PC-3 (cell line): ENCODE data around the gene MRPL47. TPM values are rescaled to one million over a fixed set of nuclear protein-coding genes. Genes with fewer than 3 reads are reported as not detected.

Source experiments
- ATAC-seq: fragments of 200-7000 bp; cut with Tn5 transposase; 2 replicates; pipeline ENCODE4 v1.9.1; 2020; ENCODE audit warnings: mild to moderate bottlenecking, moderate library complexity
- Bru-seq: library from RNA; stranded (reverse); fragments of 400-500 nt; gene quantifications from one replicate; lab custom pipeline; 2021; lab: Mats Ljungman, UMichigan
- BruChase-seq, 2 experiments: library from RNA; stranded (reverse); fragments of 400-500 nt; gene quantifications; one replicate each; lab custom pipeline; 2021; lab: Mats Ljungman, UMichigan
- BruUV-seq: library from RNA; stranded (reverse); fragments of 400-500 nt; replicated peaks from 2 replicates; lab custom pipeline; 2021; lab: Mats Ljungman, UMichigan
- CTCF ChIA-PET: fragments of 300-600 bp; sonication (Branson Sonifier 250); formaldehyde crosslinking; loops from one replicate; lab custom pipeline; 2022; ENCODE audit warnings: antibody characterized with exemption; lab: Charles Lee
- POLR2A ChIA-PET: fragments of 300-600 bp; sonication (Branson Sonifier 250); formaldehyde crosslinking; loops from one replicate; lab custom pipeline; 2022; ENCODE audit warnings: antibody characterized with exemption; ENCODE audit not compliant: unreplicated experiment; lab: Charles Lee
- DNase-seq: peaks from one replicate; pipeline ENCODE4 v3.0.0-alpha.2; 2015
- H2AFZ ChIP-seq: fragments of 300-600 bp; sonication (generic); 2 replicates; pipeline ENCODE4 v1.6.0; 2016; ENCODE audit warnings: antibody characterized with exemption, low read length
- H3F3A ChIP-seq: fragments of 300-600 bp; sonication (generic); one replicate; pipeline ENCODE4 v1.6.0; 2017; ENCODE audit warnings: antibody characterized with exemption, low read length, control low read depth, mild to moderate bottlenecking; ENCODE audit not compliant: unreplicated experiment
- H3K27ac ChIP-seq: fragments of 300-600 bp; sonication (generic); 2 replicates; pipeline ENCODE4 v1.5.1; 2016; ENCODE audit warnings: mild to moderate bottlenecking, low read length
- H3K27me3 ChIP-seq: fragments of 300-600 bp; sonication (generic); 2 replicates; pipeline ENCODE4 v1.6.1; 2016; ENCODE audit warnings: low read length, mixed read lengths
- H3K36me3 ChIP-seq: fragments of 300-600 bp; sonication (generic); 2 replicates; pipeline ENCODE4 v1.6.1; 2016; ENCODE audit warnings: low read depth, mixed run types, low read length, mixed read lengths
- H3K4me1 ChIP-seq: fragments of 300-600 bp; sonication (generic); 2 replicates; pipeline ENCODE4 v1.5.1; 2016; ENCODE audit warnings: low read length; ENCODE audit not compliant: insufficient read depth
- H3K4me2 ChIP-seq: fragments of 300-600 bp; sonication (generic); 2 replicates; pipeline ENCODE4 v1.6.0; 2016; ENCODE audit warnings: low read length
- H3K4me3 ChIP-seq: fragments of 300-600 bp; sonication (generic); 2 replicates; pipeline ENCODE4 v1.5.1; 2016; ENCODE audit warnings: mild to moderate bottlenecking, low read length, mixed read lengths
- H3K79me2 ChIP-seq: fragments of 300-600 bp; sonication (generic); 2 replicates; pipeline ENCODE4 v1.6.1; 2017; ENCODE audit warnings: low read length, mixed read lengths
- H3K9ac ChIP-seq: fragments of 300-600 bp; sonication (generic); 2 replicates; pipeline ENCODE4 v1.6.0; 2016; ENCODE audit warnings: mild to moderate bottlenecking, low read length
- H3K9me2 ChIP-seq: fragments of 300-600 bp; sonication (generic); replicated peaks from 2 replicates; pipeline ENCODE4 v1.6.1; 2016; ENCODE audit warnings: mixed run types, low read length, mixed read lengths
- H3K9me3 ChIP-seq: fragments of 300-600 bp; sonication (generic); 2 replicates; pipeline ENCODE4 v1.6.1; 2016; ENCODE audit warnings: low read length, mixed read lengths
- H4K20me1 ChIP-seq: fragments of 300-600 bp; sonication (generic); 2 replicates; pipeline ENCODE4 v1.6.1; 2016; ENCODE audit warnings: low read length, mixed read lengths
- EZH2 ChIP-seq: fragments of 300-600 bp; sonication (generic); IDR thresholded peaks from one replicate; pipeline ENCODE4 v1.6.1; 2017; ENCODE audit warnings: antibody characterized with exemption, mild to moderate bottlenecking, low read length; ENCODE audit not compliant: unreplicated experiment
- EZH2phosphoT487 ChIP-seq: fragments of 300-600 bp; sonication (generic); IDR thresholded peaks from 2 replicates; pipeline ENCODE4 v1.6.1; 2018; ENCODE audit warnings: mild to moderate bottlenecking, antibody characterized with exemption, low read length, borderline replicate concordance
- intact Hi-C: fragments of 100-400 bp; cut with micrococcal nuclease; formaldehyde crosslinking; loops from 2 replicates; pipeline ENCODE4 v1.9.0; 2023
- long read RNA-seq: library from polyadenylated mRNA; unstranded; transcript quantifications from one replicate; pipeline ENCODE4 v2.0.0, GENCODE V29; 2021; ENCODE audit not compliant: unreplicated experiment
- total RNA-seq: library from RNA; depleted of rRNA; stranded (reverse); fragments of >200 nt; gene quantifications from 2 replicates; pipeline ENCODE4 v1.2.3, GENCODE V29; 2014; rRNA removed
- TF ChIP-seq, protein P1 (sequence below): fragments of 300-600 bp; sonication (generic); conservative IDR thresholded peaks from 2 replicates; pipeline ENCODE4 v1.5.1; 2017; ENCODE audit warnings: antibody characterized with exemption, low read depth, mild to moderate bottlenecking, low read length

The MRPL47 gene
- total RNA-seq: 68.0 and 77.0 TPM in 2 replicates
- percentile 82 among the genes with signal in this experiment for Bru-seq, nascent RNA
- BruChase-seq, experiment 1, labeled RNA remaining after a 6-hour chase: percentile 84 among the genes with signal in this experiment
- BruChase-seq, experiment 2, labeled RNA remaining after a 2-hour chase: percentile 76 among the genes with signal in this experiment
- long read RNA-seq, transcript MRPL47-203 (7 exons, 1,370 nt): major isoform, 28 of 41 reads
- long read RNA-seq, partial matches to known transcripts: 7 of 41 reads
- long read RNA-seq, other reads (novel, unspliced or antisense): 5 of 41 reads

GRCh38 chr3:179604321-179605078 is at the start of gene MRPL47, which contains the start of gene NDUFB5:
Gene MRPL47 (minus strand): TSS chr3:179604638. CDS start chr3:179604624, 14 bp downstream.
Gene NDUFB5 (plus strand): TSS chr3:179604794. CDS start chr3:179604816, 22 bp downstream.
- CTCF ChIA-PET: interaction anchor here (0.6 to 1.5 kb wide), 3 partner anchors 42 to 426 kb away, joined by 3 to 8 read pairs (median 4); partner anchors contain the start of gene ACTL6A

DNA sequence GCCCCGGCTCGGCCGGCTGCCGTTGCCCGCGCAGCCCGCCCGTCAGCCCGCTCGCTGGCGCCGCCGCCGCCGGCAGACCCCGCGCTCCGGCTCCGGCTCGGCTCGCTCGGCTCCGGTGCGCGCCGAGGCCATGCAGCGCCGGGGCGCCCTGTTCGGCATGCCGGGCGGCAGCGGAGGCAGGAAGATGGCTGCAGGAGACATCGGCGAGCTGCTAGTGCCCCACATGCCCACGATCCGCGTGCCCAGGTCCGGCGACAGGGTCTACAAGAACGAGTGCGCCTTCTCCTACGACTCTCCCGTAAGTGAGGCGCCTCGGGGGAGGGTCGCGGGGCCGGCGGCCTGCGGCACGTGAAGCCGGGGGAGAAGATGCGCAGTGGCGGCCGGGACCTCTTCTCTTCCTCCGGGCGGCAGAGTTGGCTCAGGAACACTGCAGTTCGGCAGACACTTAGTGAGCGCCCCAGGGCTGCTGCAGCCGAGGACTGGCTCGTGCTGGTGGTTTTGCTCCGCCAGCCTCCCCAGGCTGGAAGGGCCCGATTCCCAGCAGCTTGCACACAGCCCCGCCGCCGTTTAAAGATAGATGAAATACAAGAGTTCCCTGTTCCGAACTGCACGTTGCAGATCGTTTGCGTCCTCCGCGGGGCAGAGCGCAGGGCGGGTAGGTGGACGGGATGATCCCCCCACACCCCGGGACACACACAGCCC is 48.8 kb upstream of the MRPL47 start:
- Histone ChIP-seq H3K79me2 (peaks cover 48% of the 10 kb centered on the region), H3K27me3 (no peaks in the 10 kb centered on the region), H3K9ac (peak overlapping the region; percentile 81), H3K4me3 (peak overlapping the region; percentile 91), H3K4me1 (peaks cover 16% of the 10 kb centered on the region), H3F3A (no peaks in the 10 kb centered on the region), H2AFZ (peak overlapping the region; percentile 98), H3K9me3 (no peaks in the 10 kb centered on the region), H3K27ac (peak overlapping the region; percentile 48), H4K20me1 (peaks cover 21% of the 10 kb centered on the region), H3K4me2 (peak overlapping the region; percentile 81), H3K9me2 (no peaks in the 10 kb centered on the region), H3K36me3 (peaks cover 6% of the 10 kb centered on the region; the same call in 1 of the 2 replicates)
- intact Hi-C loops: loop anchor here (2.0 to 5.0 kb wide), 3 partner anchors 36 to 949 kb away; partner anchors contain the start of genes MRPL47, NDUFB5 and TTC14
- peak; percentile 67 for ATAC-seq
- DNase-seq: peak; percentile 71
- ChIA-PET CTCF (no interaction called here), POLR2A (no interaction called here)
- TSS peak; percentile 39 for BruUV-seq
- TF ChIP-seq EZH2 (no peak), EZH2phosphoT487 (no peak)
- TF ChIP-seq, protein P1, sequence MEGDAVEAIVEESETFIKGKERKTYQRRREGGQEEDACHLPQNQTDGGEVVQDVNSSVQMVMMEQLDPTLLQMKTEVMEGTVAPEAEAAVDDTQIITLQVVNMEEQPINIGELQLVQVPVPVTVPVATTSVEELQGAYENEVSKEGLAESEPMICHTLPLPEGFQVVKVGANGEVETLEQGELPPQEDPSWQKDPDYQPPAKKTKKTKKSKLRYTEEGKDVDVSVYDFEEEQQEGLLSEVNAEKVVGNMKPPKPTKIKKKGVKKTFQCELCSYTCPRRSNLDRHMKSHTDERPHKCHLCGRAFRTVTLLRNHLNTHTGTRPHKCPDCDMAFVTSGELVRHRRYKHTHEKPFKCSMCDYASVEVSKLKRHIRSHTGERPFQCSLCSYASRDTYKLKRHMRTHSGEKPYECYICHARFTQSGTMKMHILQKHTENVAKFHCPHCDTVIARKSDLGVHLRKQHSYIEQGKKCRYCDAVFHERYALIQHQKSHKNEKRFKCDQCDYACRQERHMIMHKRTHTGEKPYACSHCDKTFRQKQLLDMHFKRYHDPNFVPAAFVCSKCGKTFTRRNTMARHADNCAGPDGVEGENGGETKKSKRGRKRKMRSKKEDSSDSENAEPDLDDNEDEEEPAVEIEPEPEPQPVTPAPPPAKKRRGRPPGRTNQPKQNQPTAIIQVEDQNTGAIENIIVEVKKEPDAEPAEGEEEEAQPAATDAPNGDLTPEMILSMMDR: no peak; the same call in 1 of the 2 replicates

More at GRCh38 chr3:179604321-179605078, at the start of gene MRPL47, which contains the start of gene NDUFB5:
- Histone ChIP-seq H3K9ac (peak within 1 kb of the TSS; percentile 91), H3K4me1 (peaks cover 13% of the 10 kb centered on the region), H3K36me3 (peaks cover 22% of the 10 kb centered on the region), H3K9me2 (no peaks in the 10 kb centered on the region), H3K27ac (peak within 1 kb of the TSS; percentile 59), H4K20me1 (no peaks in the 10 kb centered on the region), H3K27me3 (no peaks in the 10 kb centered on the region), H3K79me2 (peaks cover 86% of the 10 kb centered on the region), H3F3A (no peaks in the 10 kb centered on the region), H3K4me3 (peak within 1 kb of the TSS; percentile 90), H3K9me3 (no peaks in the 10 kb centered on the region), H3K4me2 (peak within 1 kb of the TSS; percentile 92), H2AFZ (peak within 1 kb of the TSS; percentile 88)
- DNase-seq (peak; percentile 97), ATAC-seq (peak; percentile 100)
- BruUV-seq: no TSS peak
- no peak for TF ChIP-seq EZH2
- TF ChIP-seq EZH2phosphoT487: no peak
- TF ChIP-seq, protein P1: no peak
- POLR2A ChIA-PET: interaction anchor here (1.4 kb wide), 1 partner anchor 42 kb away, joined by 6 read pairs; the partner anchor contains the start of gene ACTL6A
- intact Hi-C loops: loop anchor here (2.0 kb wide), 2 partner anchors 42 to 48 kb away; partner anchors contain the start of genes ACTL6A and USP13
